NCI-H345 treated with DMSO at 0.1 percent for 48 hours (cell line): ENCODE results near the gene ADAMTS13.

Experiments
- DNase-seq: peaks from one replicate; lab custom pipeline; 2025; ENCODE audit not compliant: unreplicated experiment; lab: John Stamatoyannopoulos, UW

ADAMTS13 gene

GRCh38 chr9:133453651-133454050 lies 31.5 kb downstream of the ADAMTS13 start:
- DNase-seq: no peak

- DNase-seq: no peak
Measured at GRCh38 chr9:133454325-133454724, 32.2 kb downstream of the ADAMTS13 start.

- DNase-seq: no peak
Measured at GRCh38 chr9:133454943-133455673, 32.9 kb downstream of the ADAMTS13 start.

- DNase-seq: no peak
Measured at GRCh38 chr9:133455936-133456335, 33.8 kb downstream of the ADAMTS13 start.

- DNase-seq: no peak
Measured at GRCh38 chr9:133456409-133456808, 34.2 kb downstream of the ADAMTS13 start.

GRCh38 chr9:133457233-133457632 lies 35.1 kb downstream of the ADAMTS13 start:
- no peak for DNase-seq

GRCh38 chr9:133457748-133458147 lies 35.6 kb downstream of the ADAMTS13 start:
- no peak for DNase-seq

- DNase-seq: no peak
Measured at GRCh38 chr9:133458643-133459312, 36.6 kb downstream of the ADAMTS13 start.

- DNase-seq: peak; percentile 91
Measured at GRCh38 chr9:133459476-133460404, 37.6 kb downstream of the ADAMTS13 start, which contains the start of gene CACFD1. CACFD1 (plus strand) TSS chr9:133459978; CDS start chr9:133460067, 89 bp downstream.

GRCh38 chr9:133460405-133461175 lies 38.4 kb downstream of the ADAMTS13 start:
- DNase-seq: peak; percentile 82

GRCh38 chr9:133461975-133462374 lies 39.8 kb downstream of the ADAMTS13 start:
- no peak for DNase-seq

GRCh38 chr9:133463234-133463863 lies 41.2 kb downstream of the ADAMTS13 start:
- DNase-seq: no peak

- DNase-seq: no peak
Measured at GRCh38 chr9:133463864-133464615, 41.9 kb downstream of the ADAMTS13 start.

- no peak for DNase-seq
Measured at GRCh38 chr9:133464638-133465037, 42.5 kb downstream of the ADAMTS13 start.

- DNase-seq: no peak
Measured at GRCh38 chr9:133465984-133466383, 43.8 kb downstream of the ADAMTS13 start.

GRCh38 chr9:133467101-133467500 lies 44.9 kb downstream of the ADAMTS13 start:
- DNase-seq: no peak

GRCh38 chr9:133468374-133468773 lies 46.2 kb downstream of the ADAMTS13 start:
- no peak for DNase-seq

GRCh38 chr9:133468777-133469421 lies 46.7 kb downstream of the ADAMTS13 start:
- DNase-seq: no peak

GRCh38 chr9:133470427-133470924 lies 48.3 kb downstream of the ADAMTS13 start:
- DNase-seq: no peak
